ENCODE results near the gene PCDHGA9.
"Not testable (repeated sequence)": the region's sequence is repeated elsewhere in the genome, so short reads cannot be mapped to it uniquely, and the experiment has no call there.

Gene PCDHGA9

DNA sequence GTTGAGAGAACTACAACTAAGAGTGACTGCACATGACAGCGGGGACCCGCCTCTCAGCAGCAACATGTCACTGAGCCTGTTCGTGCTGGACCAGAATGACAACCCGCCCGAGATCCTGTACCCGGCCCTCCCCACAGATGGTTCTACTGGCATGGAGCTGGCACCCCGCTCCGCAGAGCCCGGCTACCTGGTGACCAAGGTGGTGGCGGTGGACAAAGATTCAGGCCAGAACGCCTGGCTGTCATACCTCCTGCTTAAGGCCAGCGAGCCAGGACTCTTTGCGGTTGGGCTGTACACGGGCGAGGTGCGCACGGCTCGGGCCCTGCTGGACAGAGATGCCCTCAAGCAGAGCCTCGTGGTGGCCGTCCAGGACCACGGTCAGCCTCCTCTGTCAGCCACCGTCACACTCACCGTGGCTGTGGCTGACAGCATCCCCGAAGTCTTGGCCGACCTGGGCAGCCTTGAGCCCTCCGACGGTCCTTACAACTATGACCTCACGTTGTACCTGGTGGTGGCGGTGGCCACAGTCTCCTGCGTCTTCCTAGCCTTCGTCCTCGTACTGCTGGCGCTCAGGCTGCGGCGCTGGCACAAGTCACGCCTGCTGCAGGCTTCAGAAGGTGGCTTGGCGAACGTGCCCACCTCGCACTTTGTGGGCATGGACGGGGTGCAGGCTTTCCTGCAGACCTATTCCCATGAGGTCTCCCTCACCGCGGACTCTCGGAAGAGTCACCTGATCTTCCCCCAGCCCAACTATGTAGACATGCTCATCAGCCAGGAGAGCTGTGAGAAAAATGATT, 17.9 kb upstream of the PCDHGA9 start:
- DNase-seq = no peak

DNA sequence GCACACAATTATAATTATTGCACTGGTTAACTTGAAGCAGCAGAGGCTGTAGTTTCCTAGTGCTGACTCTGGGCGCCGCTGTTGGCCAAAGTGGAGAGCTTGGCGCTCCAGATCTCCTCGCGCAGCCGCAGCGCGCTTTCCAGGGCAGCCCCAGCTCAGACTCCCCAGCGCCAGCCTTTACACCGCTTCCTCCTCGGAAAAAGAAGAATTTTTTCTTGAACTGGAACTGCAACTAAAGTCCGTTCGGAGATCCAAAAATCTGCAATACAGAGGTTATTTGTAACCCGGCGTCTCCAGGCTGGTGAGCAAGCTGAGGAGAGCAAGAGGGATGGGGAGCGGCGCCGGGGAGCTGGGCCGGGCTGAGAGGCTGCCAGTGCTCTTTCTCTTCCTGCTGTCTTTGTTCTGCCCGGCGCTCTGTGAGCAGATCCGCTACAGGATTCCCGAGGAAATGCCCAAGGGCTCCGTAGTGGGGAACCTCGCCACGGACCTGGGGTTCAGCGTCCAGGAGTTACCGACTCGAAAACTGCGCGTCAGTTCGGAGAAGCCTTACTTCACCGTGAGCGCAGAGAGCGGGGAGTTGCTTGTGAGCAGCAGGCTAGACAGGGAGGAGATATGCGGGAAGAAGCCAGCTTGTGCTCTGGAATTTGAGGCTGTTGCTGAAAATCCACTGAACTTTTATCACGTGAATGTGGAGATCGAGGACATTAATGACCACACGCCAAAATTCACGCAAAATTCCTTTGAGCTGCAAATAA, 14.8 kb upstream of the PCDHGA9 start, which contains the start of gene PCDHGB4:
TSS of gene PCDHGB4 (plus strand) at position 142 of the 755 bp plus-strand sequence. CDS start at position 329, 187 bp downstream.
- peak in 1 of 2 experiments; percentile 16 for DNase-seq

DNA sequence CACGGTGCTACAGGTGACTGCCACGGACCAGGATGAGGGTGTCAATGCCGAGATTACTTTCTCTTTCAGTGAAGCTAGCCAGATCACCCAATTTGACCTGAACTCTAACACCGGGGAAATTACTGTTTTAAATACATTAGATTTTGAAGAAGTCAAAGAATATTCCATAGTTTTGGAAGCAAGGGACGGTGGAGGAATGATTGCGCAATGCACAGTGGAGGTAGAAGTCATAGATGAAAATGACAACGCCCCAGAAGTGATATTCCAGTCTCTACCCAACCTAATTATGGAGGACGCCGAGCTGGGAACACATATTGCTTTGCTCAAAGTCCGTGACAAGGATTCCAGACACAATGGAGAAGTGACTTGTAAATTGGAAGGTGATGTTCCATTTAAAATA, 13.9 kb upstream of the PCDHGA9 start:
- DNase-seq = no peak

DNA sequence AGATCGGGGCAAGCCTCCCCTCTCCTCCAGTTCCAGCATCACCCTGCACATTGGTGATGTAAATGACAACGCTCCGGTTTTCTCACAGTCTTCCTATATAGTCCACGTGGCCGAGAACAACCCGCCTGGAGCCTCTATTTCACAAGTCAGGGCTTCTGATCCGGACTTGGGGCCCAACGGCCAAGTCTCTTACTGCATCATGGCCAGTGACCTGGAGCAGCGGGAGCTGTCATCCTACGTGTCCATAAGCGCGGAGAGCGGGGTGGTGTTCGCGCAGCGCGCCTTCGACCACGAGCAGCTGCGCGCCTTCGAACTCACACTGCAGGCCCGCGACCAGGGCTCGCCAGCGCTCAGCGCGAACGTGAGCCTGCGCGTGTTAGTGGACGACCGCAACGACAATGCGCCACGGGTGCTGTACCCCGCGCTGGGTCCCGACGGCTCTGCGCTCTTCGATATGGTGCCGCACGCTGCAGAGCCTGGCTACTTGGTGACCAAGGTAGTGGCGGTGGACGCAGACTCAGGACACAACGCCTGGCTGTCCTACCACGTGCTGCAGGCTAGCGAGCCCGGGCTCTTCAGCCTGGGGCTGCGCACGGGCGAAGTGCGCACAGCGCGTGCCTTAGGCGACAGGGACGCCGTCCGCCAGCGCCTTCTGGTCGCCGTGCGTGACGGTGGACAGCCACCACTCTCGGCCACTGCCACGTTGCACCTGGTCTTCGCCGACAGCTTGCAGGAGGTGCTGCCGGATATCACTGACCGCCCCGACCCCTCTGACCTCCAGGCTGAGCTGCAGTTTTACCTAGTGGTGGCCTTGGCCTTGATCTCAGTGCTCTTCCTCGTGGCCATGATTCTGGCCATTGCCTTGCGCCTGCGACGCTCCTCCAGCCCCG, 13.2 kb upstream of the PCDHGA9 start:
- DNase-seq = no peak

DNA sequence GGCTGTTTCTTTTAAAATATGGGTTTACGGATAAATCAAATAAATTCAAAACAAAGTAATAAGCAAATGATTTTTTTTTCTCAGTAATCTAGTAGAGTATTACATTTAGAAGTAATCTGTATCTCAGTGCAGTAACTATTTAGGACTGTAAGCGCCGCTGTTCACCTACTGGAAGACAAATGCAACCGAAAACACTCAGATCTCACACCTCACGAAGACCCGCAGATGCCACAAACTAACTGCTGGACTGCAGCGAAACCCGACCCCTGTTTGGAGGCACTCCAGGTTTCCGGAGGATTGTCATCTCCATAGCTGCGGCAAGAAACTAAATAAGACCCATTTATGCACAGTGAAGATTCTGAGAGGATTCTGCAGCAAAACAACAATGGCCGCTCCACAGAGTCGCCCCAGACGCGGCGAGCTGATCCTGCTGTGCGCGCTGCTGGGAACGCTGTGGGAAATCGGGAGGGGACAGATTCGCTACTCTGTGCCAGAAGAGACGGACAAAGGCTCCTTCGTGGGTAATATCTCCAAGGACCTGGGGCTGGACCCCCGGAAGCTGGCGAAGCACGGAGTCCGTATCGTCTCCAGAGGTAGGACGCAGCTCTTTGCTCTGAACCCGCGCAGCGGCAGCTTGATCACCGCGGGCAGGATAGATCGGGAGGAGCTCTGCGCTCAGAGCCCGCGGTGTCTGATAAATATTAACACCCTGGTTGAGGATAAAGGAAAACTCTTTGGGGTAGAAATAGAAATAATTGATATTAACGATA, 10.0 kb upstream of the PCDHGA9 start, which contains the start of gene PCDHGA8:
TSS of gene PCDHGA8 (plus strand) at position 205 of the 770 bp plus-strand sequence. CDS start at position 386, 181 bp downstream.
- DNase-seq = no peak

- no peak for DNase-seq
Measured at GRCh38 chr5:141393267-141393666, 9.3 kb upstream of the PCDHGA9 start.

DNA sequence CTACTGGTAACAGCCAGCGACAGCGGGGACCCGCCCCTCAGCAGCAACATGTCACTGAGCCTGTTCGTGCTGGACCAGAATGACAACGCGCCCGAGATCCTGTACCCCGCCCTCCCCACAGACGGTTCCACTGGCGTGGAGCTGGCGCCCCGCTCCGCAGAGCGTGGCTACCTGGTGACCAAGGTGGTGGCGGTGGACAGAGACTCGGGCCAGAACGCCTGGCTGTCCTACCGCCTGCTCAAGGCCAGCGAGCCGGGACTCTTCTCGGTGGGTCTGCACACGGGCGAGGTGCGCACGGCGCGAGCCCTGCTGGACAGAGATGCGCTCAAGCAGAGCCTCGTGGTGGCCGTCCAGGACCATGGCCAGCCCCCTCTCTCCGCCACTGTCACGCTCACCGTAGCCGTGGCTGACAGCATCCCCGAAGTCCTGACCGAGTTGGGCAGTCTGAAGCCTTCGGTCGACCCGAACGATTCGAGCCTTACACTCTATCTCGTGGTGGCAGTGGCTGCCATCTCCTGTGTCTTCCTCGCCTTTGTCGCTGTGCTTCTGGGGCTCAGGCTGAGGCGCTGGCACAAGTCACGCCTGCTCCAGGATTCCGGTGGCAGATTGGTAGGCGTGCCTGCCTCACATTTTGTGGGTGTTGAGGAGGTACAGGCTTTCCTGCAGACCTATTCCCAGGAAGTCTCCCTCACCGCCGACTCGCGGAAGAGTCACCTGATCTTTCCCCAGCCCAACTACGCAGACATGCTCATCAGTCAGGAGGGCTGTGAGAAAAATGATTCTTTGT, 8.0 kb upstream of the PCDHGA9 start:
- not testable (repeated sequence) for DNase-seq

- peak in 1 of 2 experiments; percentile 34 for DNase-seq
Measured at GRCh38 chr5:141397756-141398551, 4.6 kb upstream of the PCDHGA9 start, which contains the start of gene PCDHGB5. Gene PCDHGB5 (plus strand): TSS chr5:141397947. CDS start chr5:141398128, 181 bp downstream.

DNA sequence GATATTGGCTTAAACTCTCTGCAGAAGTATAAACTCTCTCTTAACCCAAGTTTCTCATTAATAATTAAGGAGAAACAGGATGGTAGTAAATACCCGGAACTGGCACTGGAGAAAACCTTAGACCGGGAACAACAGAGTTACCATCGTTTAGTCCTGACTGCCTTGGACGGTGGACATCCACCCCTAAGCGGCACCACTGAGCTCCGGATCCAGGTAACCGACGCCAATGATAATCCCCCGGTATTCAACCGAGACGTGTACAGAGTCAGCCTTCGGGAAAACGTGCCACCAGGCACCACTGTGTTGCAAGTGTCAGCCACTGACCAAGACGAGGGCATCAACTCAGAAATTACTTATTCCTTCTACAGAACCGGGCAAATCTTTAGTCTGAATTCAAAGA, 4.0 kb upstream of the PCDHGA9 start:
- no peak for DNase-seq

GRCh38 chr5:141399555-141400258, 2.9 kb upstream of the PCDHGA9 start:
- no peak for DNase-seq

DNA sequence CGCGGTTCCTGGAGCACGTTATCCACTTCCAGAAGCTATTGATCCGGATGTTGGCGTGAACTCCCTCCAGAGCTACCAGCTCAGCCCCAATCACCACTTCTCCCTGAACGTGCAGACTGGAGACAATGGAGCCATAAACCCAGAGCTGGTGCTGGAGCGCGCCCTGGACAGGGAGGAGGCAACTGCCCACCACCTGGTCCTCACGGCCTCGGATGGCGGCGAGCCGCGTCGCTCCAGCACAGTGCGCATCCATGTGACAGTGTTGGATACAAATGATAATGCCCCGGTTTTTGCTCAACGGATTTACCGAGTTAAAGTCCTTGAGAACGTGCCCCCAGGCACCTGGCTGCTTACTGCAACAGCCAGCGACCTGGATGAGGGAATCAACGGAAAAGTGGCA, 809 bp downstream of the PCDHGA9 start:
- DNase-seq = no peak

DNA sequence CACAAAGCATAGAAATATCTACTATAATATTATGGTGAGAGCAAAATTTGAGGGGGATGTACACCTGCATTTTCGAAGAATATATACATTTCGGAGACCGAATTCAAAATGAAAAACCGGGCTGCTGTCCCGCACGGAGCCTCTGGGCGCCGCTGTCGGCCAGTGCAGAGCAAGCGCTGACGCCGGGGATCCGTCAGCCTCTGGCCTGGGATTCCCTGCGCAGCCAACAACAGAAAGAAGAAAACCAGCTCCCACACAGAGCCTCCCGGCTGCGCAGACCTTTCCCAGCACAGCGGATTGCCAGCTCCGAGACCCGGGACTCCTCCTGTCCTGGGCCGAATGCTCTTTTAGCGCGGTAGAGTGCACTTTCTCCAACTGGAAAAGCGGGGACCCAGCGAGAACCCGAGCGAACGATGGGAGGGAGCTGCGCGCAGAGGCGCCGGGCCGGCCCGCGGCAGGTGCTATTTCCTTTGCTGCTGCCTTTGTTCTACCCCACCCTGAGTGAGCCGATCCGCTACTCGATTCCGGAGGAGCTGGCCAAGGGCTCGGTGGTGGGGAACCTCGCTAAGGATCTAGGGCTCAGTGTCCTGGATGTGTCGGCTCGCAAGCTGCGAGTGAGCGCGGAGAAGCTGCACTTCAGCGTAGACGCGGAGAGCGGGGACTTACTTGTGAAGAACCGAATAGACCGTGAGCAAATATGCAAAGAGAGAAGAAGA, 5.4 kb downstream of the PCDHGA9 start, which contains the start of gene PCDHGB6:
TSS of gene PCDHGB6 (plus strand) at position 232 of the 716 bp plus-strand sequence. CDS start at position 414, 182 bp downstream.
- peak; percentile 18 to 38 for DNase-seq

GRCh38 chr5:141409598-141410306, 7.2 kb downstream of the PCDHGA9 start:
- no peak for DNase-seq

GRCh38 chr5:141411575-141411974, 9.0 kb downstream of the PCDHGA9 start:
- no peak for DNase-seq

DNA sequence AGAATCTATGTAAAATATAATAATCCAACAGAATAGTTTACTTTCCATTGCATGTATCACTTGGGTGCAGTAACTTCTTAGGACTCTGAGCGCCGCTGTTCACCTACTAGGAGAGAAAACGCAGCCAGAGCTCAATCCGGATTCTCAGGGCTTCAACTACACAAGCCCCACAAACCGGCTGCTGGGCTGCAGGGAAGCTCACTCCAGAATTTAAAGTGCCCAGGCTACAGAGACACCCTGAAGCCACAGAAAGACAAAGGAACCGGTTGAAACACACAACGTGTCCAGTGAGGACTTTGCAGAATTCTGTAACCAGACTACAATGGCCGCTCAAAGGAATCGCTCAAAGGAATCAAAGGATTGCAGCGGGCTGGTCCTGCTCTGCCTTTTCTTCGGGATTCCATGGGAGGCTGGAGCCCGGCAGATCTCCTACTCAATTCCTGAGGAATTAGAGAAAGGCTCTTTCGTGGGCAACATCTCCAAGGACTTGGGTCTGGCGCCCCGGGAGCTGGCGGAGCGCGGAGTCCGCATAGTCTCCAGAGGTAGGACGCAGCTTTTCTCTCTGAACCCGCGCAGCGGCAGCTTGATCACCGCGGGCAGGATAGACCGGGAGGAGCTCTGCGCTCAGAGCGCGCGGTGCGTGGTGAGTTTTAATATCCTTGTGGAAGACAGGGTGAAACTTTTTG, 10.4 kb downstream of the PCDHGA9 start, which contains the start of gene PCDHGA10:
TSS of gene PCDHGA10 (plus strand) at position 134 of the 686 bp plus-strand sequence. CDS start at position 323, 189 bp downstream.
- peak; percentile 44 to 52 for DNase-seq

GRCh38 chr5:141413540-141414069, 11.0 kb downstream of the PCDHGA9 start:
- DNase-seq = no peak

All from stimulated activated CD4-positive, alpha-beta T cell treated with anti-CD3 and anti-CD28 coated beads, Interleukin-4, amount 100 ng/mL, for 4 hours (primary cell).